ENCODE results near the gene SFXN5.

The SFXN5 gene

GRCh38 chr2:72940361-72940760 is 131.2 kb downstream of the SFXN5 start:
- DNase-seq (ENCODE audit: low spot score): no peak

- DNase-seq (ENCODE audit: low spot score): no peak
Measured at GRCh38 chr2:72938455-72938854, 133.1 kb downstream of the SFXN5 start.

- no peak for DNase-seq (ENCODE audit: low spot score)
Measured at GRCh38 chr2:72937356-72937669, 134.2 kb downstream of the SFXN5 start.

GRCh38 chr2:72936660-72937355 is 134.7 kb downstream of the SFXN5 start:
- no peak for DNase-seq (ENCODE audit: low spot score)

- no peak for DNase-seq (ENCODE audit: low spot score)
Measured at GRCh38 chr2:72935611-72935957, 135.9 kb downstream of the SFXN5 start.

- DNase-seq (ENCODE audit: low spot score): peak; percentile 32
Measured at GRCh38 chr2:72934683-72935610, 136.6 kb downstream of the SFXN5 start.

GRCh38 chr2:72933646-72934151 is 137.8 kb downstream of the SFXN5 start:
- no peak for DNase-seq (ENCODE audit: low spot score)

- DNase-seq (ENCODE audit: low spot score): no peak
Measured at GRCh38 chr2:72933207-72933606, 138.3 kb downstream of the SFXN5 start.

- DNase-seq (ENCODE audit: low spot score): no peak
Measured at GRCh38 chr2:72932805-72933204, 138.7 kb downstream of the SFXN5 start.

- peak; percentile 51 for DNase-seq (ENCODE audit: low spot score)
Measured at GRCh38 chr2:72932045-72932740, 139.3 kb downstream of the SFXN5 start.

- DNase-seq (ENCODE audit: low spot score): peak; percentile 71
Measured at GRCh38 chr2:72931280-72931910, 140.1 kb downstream of the SFXN5 start.

- DNase-seq (ENCODE audit: low spot score): no peak
Measured at GRCh38 chr2:72929010-72929409, 142.5 kb downstream of the SFXN5 start.

- no peak for DNase-seq (ENCODE audit: low spot score)
Measured at GRCh38 chr2:72927619-72928550, 143.6 kb downstream of the SFXN5 start.

- DNase-seq (ENCODE audit: low spot score): no peak
Measured at GRCh38 chr2:72926811-72927465, 144.6 kb downstream of the SFXN5 start.

- DNase-seq (ENCODE audit: low spot score): no peak
Measured at GRCh38 chr2:72926368-72926767, 145.1 kb downstream of the SFXN5 start.

- DNase-seq (ENCODE audit: low spot score): no peak
Measured at GRCh38 chr2:72925328-72925943, 146.1 kb downstream of the SFXN5 start.

- no peak for DNase-seq (ENCODE audit: low spot score)
Measured at GRCh38 chr2:72924353-72925240, 146.9 kb downstream of the SFXN5 start.

- no peak for DNase-seq (ENCODE audit: low spot score)
Measured at GRCh38 chr2:72923833-72924352, 147.6 kb downstream of the SFXN5 start.

- no peak for DNase-seq (ENCODE audit: low spot score)
Measured at GRCh38 chr2:72921853-72922252, 149.7 kb downstream of the SFXN5 start.
